ENCODE data around the gene C16orf96.

The C16orf96 gene

DNA sequence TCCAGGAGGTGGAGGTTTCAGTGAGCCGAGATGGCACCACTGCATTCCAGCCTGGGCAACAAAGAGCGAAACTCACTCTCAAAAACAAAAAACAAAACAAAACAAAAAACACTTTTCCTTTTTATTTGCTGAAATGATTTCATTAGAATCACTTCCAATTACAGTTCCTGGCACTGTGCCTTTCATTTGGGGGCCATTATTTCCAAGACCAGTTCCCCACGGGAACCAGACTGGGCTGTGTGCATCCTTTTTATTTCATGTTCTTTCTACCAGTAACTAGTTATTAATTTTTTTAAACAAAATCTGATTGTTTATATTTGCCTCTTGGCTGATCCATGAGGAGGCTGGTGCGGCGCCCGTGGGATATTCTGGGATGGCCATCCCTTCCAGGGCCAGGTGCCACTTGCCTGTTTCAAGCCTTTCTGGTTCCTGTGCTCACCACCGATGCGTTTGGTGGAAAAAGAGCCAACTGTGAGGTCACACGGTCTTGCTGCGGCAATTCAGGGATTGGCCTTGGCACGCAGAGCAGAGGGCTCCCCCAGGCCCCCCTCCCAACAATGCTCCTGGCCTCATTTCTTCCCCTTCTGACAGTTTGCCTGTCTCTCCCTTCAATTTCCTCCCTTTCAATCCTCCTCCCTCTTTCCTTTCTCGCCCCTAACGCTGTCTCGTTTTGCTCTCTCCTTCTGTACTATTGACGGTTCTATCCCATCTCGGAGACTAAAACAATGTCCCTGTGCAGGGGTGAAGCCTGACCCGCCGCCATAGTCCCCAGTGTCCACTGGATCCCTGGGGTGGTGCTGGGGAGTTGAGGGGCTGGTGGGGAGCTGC is 45.1 kb downstream of the C16orf96 start:
- peak; percentile 61 for DNase-seq (ENCODE audit: low read depth, low spot score)

DNA sequence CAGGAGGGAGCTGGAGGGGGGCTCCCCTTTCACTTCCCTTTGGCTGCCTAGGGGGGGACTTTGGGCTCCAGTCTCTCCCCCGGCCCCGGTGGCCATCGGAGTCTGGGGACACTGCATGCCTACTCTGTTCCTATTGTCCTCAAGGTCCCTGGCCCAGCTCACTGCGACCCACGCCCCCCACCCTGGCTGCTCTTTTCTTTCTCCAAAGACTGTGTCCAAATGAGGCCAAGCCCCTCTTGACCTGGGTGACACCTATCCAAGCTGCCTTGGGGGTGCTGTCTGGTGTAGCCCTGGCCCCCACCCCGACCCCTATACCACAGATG is 45.7 kb downstream of the C16orf96 start:
- DNase-seq (ENCODE audit: low read depth, low spot score) = no peak

DNA sequence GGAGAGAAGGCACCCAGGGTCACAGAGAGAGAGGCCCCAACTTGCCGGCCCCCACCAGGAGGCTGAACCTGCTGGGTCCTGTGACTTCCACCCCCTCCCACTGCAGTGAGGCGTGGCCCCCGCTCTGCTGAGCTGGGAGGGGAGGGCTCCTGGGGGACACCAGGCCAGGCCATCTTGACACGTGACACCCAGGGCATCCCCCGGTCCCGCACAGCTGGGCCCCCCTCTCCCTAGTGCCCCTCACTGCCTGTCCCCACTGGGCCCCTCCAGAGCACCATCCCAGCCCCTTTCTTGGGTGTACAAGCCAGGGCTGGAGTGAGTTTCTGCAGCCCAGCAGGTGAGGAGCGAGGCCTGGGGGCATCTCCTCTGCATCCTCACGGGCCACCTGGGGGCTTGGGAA is 46.2 kb downstream of the C16orf96 start:
- no peak for DNase-seq (ENCODE audit: low read depth, low spot score)

DNA sequence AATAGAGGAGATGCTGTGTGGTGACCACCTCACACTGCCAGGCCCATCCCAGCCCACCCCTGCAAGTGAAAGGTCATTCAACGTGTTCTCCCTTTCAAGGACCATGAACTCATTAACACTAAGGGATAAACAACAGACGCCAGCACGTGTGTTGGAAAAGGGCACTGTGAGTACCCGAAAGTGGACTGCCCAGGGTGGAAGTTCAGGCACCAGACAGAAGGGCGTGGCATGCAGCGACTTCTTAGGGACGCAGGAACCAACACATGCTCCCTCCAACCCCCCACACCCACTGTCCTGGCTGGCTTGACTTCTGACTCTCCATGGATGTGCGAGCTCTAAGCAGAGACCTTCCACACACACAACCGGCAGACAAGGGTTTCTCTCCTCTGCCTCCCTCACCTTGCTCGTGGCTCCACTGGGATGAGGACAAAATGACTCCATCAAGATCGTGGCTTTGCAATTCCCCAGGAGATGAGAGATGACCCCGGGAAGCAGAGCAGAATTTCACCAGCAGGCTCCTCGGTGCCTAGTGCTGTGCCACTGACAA is 47.6 kb downstream of the C16orf96 start:
- no peak for DNase-seq (ENCODE audit: low read depth, low spot score)

DNA sequence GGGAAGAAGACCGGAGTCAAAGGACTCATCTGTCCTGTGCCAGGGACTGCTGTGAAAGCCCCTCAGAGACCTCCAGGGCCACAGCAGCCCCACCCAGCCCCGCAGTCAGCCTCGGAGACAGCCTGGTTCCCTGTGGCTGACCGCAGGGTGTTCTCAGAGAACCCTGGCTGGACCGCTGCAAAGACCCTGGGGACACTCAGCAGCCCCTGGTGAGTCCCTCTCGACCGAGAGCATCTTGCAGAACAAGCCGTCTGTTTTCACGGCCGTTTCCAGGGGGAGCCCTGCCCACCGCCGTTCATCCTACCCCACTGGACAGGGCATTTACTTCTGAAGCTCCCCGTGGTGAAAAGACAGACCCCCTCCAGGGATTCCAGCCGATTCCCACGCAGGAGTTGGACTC is 48.3 kb downstream of the C16orf96 start:
- DNase-seq (ENCODE audit: low read depth, low spot score) = no peak

DNA sequence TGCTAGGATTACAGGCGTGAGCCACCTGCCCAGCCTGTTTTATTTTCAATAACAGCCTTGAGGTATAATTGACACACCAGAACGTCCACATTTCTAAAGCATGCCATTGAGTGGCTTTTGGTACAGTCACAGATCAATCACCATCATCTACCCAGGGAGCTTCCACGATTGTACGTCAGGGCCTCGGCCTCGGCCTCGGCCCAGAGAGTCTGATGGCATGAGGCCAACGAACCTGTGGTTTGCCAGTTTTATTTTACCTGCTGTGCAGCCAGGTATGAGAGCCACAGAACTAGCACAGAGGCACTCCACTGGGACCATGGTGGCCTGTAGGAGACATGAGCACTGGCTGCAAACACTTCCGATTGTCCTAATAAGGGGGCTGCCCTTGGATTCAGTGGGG is 50.2 kb downstream of the C16orf96 start:
- DNase-seq (ENCODE audit: low read depth, low spot score) = no peak

DNA sequence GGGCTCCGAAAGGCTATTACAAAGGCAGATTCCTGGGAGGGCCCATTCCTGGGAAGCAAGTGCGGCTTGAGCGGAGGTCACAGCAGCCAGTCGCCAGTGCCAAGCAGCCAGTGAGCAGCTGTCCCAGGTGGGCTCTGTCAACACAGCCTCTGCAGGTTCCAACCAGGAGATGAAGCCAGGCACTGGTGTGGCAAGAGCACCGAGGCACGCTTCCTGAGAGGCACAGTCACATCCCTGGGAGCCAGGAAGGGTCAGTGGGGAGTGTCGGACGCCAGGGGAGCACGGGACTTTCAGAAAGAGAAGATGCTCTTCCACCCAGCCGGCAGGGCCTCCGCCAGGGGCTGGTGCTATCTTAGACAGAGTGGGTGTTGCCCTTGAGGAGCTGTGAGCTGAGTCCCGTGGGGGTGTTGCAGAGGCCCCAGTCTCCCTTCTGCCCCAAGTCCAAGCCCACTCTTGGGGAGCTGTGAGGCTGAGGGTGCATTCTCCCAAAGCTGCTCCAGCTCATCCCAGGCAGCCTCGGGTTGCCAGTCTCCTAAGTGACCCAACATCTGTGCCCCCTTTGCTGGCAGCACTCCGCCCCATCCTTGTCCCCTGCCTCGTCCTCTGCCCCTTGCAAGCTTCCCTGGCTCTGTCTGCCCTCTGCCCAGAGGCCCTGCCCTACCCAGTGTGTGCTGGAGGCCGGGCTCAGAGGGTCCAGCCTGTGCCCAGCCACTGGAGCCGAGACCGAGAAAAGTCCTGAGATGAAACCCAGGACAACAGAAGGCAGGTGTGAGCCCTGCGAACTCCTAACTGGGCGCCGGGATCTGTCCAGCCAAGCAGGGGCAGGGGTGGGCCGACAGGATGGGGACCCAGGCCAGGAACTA is 51.9 kb downstream of the C16orf96 start:
- DNase-seq (ENCODE audit: low read depth, low spot score) = no peak

DNA sequence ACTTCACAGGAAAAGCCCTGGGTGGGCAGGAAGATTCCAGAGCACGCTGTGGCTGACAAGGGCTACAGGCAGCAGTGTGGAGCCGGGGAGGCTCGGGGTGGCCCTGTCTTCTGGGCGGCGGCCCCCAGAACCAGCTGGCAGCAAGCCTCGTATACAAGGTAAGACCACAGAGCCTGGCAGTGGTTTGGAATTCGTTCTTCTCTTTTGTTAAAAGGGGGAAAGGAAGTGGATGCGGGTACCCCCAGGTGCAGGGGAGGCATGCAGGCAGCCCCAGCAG is 52.5 kb downstream of the C16orf96 start:
- DNase-seq (ENCODE audit: low read depth, low spot score) = no peak

DNA sequence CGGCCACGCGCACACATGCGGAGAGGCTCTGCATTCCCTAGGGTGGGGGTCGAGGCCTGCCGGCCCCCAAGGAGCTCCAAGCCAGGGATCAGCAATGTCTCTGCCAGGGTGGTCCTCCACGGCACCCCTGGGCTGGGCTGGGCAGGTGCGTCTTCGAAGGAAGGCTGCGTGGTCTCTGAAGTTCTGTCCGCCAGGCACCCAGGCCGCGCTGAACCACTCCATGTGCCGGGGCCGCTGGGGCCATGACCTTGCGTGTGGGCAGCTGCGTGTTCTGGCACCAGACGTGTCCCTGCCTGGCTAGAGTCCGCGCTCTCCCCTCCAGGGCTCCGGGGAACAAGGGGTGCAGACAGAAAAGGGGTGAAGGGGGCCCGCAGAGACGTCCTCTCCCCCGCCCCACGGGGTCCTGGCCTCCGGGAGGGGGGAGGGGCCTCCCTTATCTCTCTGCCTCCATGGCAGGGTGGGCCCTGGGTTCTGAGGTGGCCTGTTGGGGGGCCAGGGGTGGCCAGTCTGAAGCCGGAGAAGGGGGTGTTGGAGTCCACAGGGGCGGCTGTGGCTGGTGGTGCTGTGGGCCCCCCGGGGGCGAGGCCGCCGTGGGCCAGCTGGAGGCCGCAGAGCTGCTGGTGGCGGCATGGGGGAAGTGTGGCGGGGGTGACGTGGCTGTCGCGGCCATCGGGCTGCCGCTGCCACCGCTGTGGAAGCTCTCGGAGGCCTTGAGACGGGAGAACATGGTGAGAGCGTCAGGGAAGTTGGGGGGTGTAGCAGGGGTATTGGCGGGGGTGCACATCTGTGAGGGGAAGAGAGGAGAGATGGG is 53.3 kb downstream of the C16orf96 start:
- no peak for DNase-seq (ENCODE audit: low read depth, low spot score)

DNA sequence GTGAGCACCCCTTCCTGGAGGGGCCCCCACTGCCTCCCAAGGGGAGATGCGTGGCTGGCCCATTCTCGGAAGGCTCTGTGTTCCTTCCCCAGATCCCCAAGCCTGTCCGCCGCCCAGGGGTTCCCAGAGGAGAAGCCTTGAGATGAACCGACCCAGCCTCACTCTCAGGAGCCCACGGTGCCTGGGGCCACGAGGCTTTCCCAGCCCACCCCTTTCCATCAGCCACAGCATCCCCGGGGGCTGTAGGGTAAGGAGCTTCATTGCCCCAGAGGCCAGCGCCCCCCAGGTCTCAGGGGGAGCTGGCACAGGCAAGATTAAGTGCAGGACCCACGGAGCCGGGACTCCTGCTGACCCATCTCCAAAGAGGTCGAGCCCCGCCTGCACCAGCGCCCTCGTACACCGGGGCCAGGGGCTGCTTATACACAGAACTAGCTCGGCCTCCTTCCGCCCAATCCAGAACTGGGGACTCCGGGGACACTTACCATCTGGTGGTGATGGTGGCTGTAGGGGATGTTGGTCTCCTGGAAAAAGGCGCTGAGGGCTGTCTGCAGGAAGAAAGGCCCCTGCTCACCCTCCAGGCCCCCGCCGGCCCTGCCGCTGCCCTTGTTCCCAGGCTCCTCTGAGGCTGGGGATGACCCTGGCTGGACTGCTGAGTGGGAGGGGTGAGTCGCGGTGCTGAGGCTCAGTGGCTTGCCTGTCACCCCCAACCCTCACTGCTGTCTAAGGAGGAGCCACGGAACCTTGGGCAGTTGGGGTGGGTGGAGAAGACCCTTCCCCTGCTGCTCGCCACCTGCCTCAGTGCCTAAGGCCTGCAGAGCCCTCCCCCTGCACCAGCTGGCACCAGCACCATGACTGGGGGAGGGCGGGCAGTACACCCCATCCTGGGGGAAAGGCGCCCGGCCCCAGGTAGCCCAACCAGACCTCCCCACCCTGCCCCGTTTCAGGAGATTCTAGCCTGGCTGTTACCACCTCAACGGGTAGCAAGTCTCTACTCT is 54.2 kb downstream of the C16orf96 start:
- DNase-seq (ENCODE audit: low read depth, low spot score) = no peak

DNA sequence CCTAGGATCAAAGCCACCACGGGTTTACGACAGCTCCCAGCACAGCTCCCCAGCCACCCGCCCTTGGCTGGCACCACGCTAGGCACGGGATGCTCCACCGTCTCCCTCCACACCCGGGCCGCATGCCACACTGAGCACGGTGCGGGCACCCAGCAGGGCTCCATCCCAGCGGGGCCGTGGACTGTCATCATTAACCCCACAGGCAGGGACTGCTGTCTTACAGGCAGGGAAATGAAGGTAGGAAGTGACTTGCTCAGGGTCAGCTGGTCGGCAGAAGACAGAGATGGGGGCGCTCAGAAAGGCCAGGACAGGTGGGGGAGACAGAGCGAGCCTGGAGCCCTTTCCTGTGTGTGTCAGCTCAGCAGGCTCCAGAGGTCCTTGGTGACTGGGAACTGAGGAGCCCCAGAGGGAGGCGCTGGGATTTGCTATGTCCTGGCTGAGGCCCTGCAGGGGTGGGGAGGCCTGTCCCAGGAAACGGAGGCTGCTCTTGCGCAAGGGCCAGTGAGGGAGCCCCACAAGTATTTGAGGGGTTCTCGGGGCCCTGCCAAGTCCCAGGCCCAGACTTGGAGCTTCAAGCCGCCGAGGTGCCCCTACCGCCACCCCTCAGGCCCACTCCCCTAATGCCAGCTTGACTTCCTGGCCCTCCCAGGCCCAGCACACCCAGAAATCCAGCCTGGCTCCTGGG is 55.3 kb downstream of the C16orf96 start:
- no peak for DNase-seq (ENCODE audit: low read depth, low spot score)

DNA sequence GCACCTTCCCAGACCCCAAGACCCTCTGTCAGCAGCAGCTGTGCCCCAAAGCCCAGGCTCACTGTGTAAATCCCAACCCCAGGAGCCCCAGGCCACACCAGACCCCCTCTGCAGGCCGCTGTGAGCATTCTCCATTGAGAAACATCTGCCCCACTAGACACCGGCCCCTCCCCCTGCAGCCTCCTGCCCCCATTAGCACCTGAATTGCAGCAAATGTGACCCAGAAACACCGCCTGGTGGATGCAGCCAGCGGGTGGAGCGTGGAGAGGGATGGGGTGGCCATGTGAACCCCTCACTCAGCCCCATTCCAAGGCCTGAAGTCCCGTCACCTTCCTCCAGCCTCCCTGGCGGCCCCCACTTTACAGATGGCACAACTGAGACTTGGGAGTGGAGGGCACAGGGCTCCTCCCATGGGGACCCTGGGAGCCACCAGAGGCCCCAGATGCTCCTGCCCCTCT is 56.4 kb downstream of the C16orf96 start:
- DNase-seq (ENCODE audit: low read depth, low spot score) = no peak

DNA sequence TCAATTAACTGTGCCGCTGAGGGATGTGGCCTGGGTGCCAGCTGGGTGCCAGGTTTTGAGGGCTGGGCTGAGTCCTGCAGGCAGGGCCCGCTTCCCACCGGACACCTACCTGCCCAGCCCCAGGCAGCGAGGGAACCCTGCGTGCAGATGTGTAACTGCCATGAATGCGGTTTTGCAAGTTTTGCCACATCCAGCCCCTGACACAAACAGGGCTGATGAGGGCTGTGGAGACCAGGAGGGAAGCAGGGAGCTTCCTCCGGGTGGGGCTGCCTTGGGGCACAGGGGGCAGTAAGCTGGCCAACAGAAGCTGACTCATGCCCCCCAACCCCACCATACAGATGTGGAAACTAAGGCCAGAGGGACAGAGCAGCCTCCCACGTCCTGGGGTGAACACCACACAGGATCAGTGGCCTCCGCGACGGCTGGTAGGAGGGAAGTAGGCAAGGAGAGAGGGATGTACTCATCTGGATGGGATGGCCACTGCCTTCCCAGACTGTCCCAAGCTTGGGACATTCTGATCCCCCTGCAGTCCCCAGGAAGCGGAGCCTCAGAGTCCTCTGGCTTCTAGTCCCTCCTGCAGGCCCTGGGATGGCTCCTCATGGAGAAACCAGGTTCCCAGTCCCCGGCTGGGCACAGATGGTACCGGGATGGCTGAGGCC is 57.0 kb downstream of the C16orf96 start:
- no peak for DNase-seq (ENCODE audit: low read depth, low spot score)

DNA sequence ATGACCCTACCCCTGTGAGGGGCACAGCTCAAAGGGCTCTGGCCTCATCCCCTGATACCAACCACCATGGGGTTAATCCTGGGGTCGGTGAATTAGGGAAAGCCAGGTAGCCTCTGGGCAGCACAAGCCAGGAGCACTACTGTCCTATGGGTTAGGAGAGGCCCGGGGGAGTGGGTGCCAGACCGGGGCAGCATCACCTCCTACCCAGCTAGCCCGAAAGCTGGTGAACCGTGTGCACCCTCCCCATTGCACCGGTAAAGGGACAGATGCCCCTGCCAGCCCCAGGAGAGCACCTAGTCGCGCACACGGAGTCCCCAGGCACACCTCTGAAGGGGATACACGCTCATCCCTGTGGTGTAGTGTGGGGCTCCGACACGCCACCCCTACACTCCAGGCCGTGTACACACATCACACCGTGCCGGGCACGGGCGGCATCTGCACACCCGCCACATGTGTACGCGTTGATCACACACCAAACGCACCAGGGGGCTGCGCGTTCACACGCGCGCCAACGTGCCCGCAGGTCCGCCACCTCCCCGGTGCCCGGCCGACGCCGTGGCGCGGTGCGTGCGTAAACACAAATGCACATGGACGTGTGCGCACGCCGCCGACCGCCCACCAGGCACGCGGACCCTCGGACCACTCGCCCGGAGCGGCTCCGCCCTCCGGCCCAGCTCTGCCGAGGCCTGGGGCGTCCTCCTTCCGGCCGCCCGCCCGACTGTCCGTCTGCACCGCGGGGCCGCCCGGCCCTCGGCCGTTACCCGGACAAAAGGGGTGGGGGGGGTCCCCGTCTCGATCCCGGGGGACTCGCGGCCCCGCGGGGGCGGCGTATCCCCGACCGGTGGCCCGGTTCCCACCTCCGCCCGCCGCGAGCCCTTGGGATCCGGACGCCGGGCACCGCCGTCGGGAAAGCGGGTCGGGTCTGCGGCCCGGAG is 57.8 kb downstream of the C16orf96 start:
- peak; percentile 67 for DNase-seq (ENCODE audit: low read depth, low spot score)

DNA sequence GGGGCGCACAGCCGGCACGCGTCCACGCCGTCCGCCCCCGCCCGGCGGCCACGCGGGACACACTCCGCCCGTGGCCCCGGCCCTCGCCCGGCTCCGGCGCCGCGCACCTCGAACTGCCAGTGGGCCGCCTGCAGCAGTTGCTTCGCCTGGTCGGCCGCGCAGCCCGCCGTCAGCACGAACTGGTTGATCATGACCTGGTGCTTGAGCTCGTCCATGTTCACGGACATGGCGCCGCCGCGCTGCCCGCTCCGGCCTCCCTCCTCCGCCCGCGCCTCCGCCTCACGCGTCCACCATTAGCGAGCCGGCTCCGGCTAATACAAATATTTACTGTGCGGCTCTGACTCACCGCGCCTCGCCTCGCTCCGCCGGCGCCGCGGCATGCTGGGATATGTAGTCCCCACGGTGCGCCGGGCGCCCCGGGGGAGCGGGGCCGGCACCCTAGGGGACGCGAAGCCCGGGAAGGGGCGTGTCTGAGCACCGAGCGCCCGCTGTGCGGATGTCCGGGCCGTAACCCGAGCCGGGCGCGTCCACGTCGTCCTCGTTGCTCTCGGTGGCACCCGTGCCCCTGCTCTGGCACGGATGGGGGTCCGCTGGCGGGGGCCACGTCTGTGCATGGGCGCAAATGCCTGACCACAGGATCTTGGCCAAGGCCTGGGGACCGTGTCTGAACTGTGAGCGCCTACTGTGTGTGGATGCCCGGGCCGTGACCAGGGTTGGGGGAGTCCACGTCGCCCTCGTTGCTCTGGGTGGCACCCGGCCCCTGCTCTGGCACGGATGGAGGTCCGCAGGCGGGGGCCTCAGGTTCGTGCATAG is 58.6 kb downstream of the C16orf96 start, which contains the start of gene UBALD1:
Gene UBALD1, minus strand, starts transcription at position 318 of the 813 bp plus-strand sequence. Its CDS starts 91 bp downstream, at position 227.
- DNase-seq (ENCODE audit: low read depth, low spot score) = peak; percentile 95

DNA sequence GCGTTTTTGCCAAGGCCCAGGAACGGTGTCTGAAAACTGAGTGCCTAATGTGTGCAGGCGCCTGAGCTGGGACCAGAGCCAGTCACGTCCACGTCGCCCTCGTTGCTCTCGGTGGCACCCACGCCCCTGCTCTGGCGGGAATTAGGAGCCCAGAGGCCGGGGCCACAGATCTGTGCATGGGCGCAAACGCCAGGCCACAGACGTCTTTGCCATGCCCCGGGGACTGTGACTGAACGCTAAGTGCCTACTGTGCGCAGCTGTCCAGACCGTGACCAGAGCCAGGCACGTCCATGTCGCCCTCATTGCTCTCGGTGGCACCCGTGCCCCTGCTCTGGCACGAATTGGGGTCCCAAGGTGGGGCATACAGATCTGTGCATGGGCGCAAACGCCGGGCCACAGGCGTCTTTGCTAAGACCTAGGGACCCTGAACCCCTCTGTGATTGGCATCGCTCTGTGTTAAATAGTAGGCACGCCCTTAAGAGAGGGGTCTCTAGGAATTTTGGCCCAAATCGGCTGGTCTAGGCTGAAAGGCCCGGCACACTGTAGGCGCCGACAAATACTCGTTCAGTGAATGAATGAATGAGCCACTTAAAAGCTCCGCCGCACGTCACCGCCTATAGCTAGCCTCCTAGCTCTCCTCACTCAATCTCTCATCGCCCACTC is 59.4 kb downstream of the C16orf96 start:
- no peak for DNase-seq (ENCODE audit: low read depth, low spot score)
